ENCODE measurements around the gene NTN4.

NTN4 gene

DNA sequence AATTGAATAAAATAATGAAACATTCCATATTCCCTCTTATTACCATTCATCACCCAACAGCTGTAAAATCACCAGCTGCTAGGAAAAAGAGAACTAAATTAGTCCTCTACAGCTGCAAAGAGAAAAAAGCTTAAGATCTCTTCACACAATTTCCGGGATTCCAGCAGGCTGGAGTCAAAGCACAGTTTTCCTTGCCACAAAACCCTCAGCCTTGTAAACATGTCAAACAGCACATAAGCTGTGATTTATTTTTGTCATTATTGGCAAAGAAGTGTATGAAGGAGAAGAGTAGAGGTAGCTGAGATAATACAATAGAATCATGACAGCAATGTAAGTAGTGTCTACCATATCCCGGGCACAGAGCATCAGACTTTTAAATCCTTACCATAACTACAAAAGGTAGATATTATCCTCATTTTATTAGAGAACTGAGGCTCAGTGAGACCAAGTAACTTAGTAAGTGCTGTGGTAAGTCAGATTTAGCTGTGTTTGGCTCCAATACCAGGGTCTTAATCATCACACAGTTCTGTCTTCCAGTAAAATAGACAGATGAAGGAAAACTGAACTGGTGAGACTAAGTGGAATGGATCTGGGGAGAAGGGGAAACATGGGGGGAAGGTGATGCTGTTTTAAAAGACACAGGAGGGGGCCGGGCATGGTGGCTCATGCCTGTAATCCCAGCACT is 57.3 kb downstream of the NTN4 start:
- no peak overlapping the region for H3K56ac ChIP-seq (ENCODE audit: low read length)
- no CpG with 5 or more reads among the region's 3 CpGs for whole genome bisulfite sequencing (ENCODE audit: extremely low coverage, insufficient coverage, low lambda C conversion rate)
- H3K27me3 ChIP-seq (ENCODE audit: insufficient read depth, low read length, poor library complexity) = no peaks in the 10 kb centered on the region
- peak overlapping the region; percentile 28 for H4K8ac ChIP-seq (ENCODE audit: low read depth, low read length)
- no peak overlapping the region for H2AK5ac ChIP-seq (ENCODE audit: low read length)
- no peaks in the 10 kb centered on the region for H3K79me1 ChIP-seq (ENCODE audit: low read length)
- H3K23ac ChIP-seq (ENCODE audit: low read length) = no peak overlapping the region
- no peak for DNase-seq
- no peak overlapping the region for H3K27ac ChIP-seq (ENCODE audit: low read depth, low read length)
- H3K4ac ChIP-seq (ENCODE audit: low read depth, low read length) = no peak overlapping the region
- no peaks in the 10 kb centered on the region for H3K4me1 ChIP-seq (ENCODE audit: control insufficient read depth, low read depth, low read length)
- no peak overlapping the region for H3K4me3 ChIP-seq (ENCODE audit: low read length)
- no peak overlapping the region for H4K5ac ChIP-seq (ENCODE audit: low read length)
- no peaks in the 10 kb centered on the region for H3K36me3 ChIP-seq (ENCODE audit: control insufficient read depth, insufficient read depth, low read length)
- no peak overlapping the region for H2BK5ac ChIP-seq (ENCODE audit: low read length)
- no peak overlapping the region for H3K18ac ChIP-seq (ENCODE audit: low read length)
- H3K79me2 ChIP-seq (ENCODE audit: control insufficient read depth, insufficient read depth, low read length) = no peaks in the 10 kb centered on the region
- no peak overlapping the region for H2BK15ac ChIP-seq (replicated peaks; ENCODE audit: low read depth)
- H2BK120ac ChIP-seq (ENCODE audit: low read depth, low read length) = no peak overlapping the region
- no peak overlapping the region for H3K4me2 ChIP-seq (ENCODE audit: low read length)
- no peak overlapping the region for H3K9ac ChIP-seq (ENCODE audit: low read length)

DNA sequence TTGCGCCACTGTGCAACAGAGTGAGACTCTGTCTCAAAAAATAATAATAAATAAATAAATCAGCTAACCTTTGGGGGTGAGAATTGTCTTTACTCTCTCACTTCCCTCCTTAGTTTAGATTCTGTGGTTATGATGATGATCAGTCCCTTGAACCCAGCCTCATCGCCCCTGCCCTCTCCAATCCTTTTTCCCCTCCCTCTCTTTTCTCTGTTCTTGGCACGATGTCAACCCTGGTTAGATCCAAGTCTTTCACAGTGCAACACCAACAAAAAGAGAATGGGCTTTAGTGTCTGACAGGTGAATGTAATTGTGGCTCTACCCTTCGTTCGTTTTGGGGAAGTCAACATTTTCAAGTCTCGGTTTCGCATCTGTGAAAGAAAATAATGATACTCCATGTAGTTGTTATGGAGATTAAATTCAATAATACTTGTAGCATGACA is 59.0 kb downstream of the NTN4 start:
- Histone ChIP-seq H3K27ac (ENCODE audit: low read depth, low read length) (no peak overlapping the region), H3K4me2 (ENCODE audit: low read length) (no peak overlapping the region), H3K9ac (ENCODE audit: low read length) (no peak overlapping the region), H2AK5ac (ENCODE audit: low read length) (no peak overlapping the region), H3K79me2 (ENCODE audit: control insufficient read depth, insufficient read depth, low read length) (no peaks in the 10 kb centered on the region), H3K56ac (ENCODE audit: low read length) (no peak overlapping the region), H3K27me3 (ENCODE audit: insufficient read depth, low read length, poor library complexity) (no peaks in the 10 kb centered on the region), H2BK15ac (replicated peaks; ENCODE audit: low read depth) (no peak overlapping the region), H3K18ac (ENCODE audit: low read length) (no peak overlapping the region), H3K23ac (ENCODE audit: low read length) (no peak overlapping the region), H2BK120ac (ENCODE audit: low read depth, low read length) (no peak overlapping the region), H3K4me1 (ENCODE audit: control insufficient read depth, low read depth, low read length) (no peaks in the 10 kb centered on the region), H3K79me1 (ENCODE audit: low read length) (no peaks in the 10 kb centered on the region), H4K5ac (ENCODE audit: low read length) (no peak overlapping the region), H3K36me3 (ENCODE audit: control insufficient read depth, insufficient read depth, low read length) (no peaks in the 10 kb centered on the region), H3K4ac (ENCODE audit: low read depth, low read length) (no peak overlapping the region), H3K4me3 (ENCODE audit: low read length) (no peak overlapping the region), H4K8ac (ENCODE audit: low read depth, low read length) (no peak overlapping the region), H2BK5ac (ENCODE audit: low read length) (no peak overlapping the region)
- no CpG with 5 or more reads among the region's 7 CpGs for WGBS (ENCODE audit: extremely low coverage, insufficient coverage, low lambda C conversion rate)
- DNase-seq = no peak

DNA sequence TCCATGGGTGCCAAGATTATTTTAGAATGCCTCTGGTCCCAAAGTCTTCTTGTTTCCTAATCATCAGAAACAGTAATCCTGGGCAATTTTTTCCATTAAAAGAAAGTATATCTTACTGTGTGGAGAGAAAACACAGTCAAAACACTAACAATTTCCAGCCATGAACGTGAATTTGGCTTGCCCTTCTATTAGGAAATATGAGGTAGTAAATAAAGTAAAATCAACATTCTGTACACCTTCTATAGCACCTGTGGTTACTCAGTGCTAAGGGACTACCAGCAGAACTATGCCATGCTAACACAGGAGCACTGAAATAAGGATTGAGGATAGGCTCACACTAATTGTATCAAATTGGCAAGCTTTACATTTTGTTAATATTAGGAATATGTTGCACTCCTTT is 60.1 kb downstream of the NTN4 start:
- Histone ChIP-seq H3K4me3 (ENCODE audit: low read length) (no peak overlapping the region), H3K4ac (ENCODE audit: low read depth, low read length) (no peak overlapping the region), H2BK120ac (ENCODE audit: low read depth, low read length) (no peak overlapping the region), H3K79me2 (ENCODE audit: control insufficient read depth, insufficient read depth, low read length) (no peaks in the 10 kb centered on the region), H3K56ac (ENCODE audit: low read length) (no peak overlapping the region), H3K36me3 (ENCODE audit: control insufficient read depth, insufficient read depth, low read length) (no peaks in the 10 kb centered on the region), H2AK5ac (ENCODE audit: low read length) (no peak overlapping the region), H3K27me3 (ENCODE audit: insufficient read depth, low read length, poor library complexity) (no peaks in the 10 kb centered on the region), H3K23ac (ENCODE audit: low read length) (no peak overlapping the region), H2BK5ac (ENCODE audit: low read length) (no peak overlapping the region), H4K8ac (ENCODE audit: low read depth, low read length) (no peak overlapping the region), H3K4me2 (ENCODE audit: low read length) (no peak overlapping the region), H4K5ac (ENCODE audit: low read length) (no peak overlapping the region), H3K79me1 (ENCODE audit: low read length) (no peaks in the 10 kb centered on the region), H3K18ac (ENCODE audit: low read length) (no peak overlapping the region), H3K27ac (ENCODE audit: low read depth, low read length) (no peak overlapping the region), H3K9ac (ENCODE audit: low read length) (no peak overlapping the region), H2BK15ac (replicated peaks; ENCODE audit: low read depth) (no peak overlapping the region), H3K4me1 (ENCODE audit: control insufficient read depth, low read depth, low read length) (no peaks in the 10 kb centered on the region)
- DNase-seq = no peak
- no CpG with 5 or more reads among the region's 1 CpG for WGBS (ENCODE audit: extremely low coverage, insufficient coverage, low lambda C conversion rate)

DNA sequence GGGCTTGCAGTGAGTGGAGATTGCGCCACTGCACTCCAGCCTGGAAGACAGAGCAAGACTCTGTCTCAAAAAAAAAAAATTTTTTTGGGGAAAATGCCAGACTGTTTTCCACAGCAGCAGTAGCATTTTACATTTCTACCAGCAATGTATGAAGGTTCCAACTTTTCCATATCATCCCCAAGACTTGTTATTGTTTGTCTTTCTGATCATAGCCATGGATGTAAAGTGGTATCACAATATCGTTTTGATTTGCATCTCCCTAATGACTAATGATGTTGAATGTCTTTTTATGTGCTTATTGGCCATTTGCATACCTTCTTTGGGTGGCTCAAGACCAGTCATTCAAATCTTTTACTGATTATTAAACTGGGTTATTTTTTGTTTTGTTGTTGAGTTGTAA is 63.7 kb downstream of the NTN4 start:
- Histone ChIP-seq H3K4me3 (ENCODE audit: low read length) (no peak overlapping the region), H2AK5ac (ENCODE audit: low read length) (no peak overlapping the region), H3K56ac (ENCODE audit: low read length) (no peak overlapping the region), H3K18ac (ENCODE audit: low read length) (no peak overlapping the region), H3K23ac (ENCODE audit: low read length) (no peak overlapping the region), H2BK120ac (ENCODE audit: low read depth, low read length) (no peak overlapping the region), H2BK15ac (replicated peaks; ENCODE audit: low read depth) (no peak overlapping the region), H3K27ac (ENCODE audit: low read depth, low read length) (no peak overlapping the region), H3K4me2 (ENCODE audit: low read length) (no peak overlapping the region), H3K4ac (ENCODE audit: low read depth, low read length) (no peak overlapping the region), H3K36me3 (ENCODE audit: control insufficient read depth, insufficient read depth, low read length) (no peaks in the 10 kb centered on the region), H3K4me1 (ENCODE audit: control insufficient read depth, low read depth, low read length) (no peaks in the 10 kb centered on the region), H4K5ac (ENCODE audit: low read length) (no peak overlapping the region), H3K79me1 (ENCODE audit: low read length) (no peaks in the 10 kb centered on the region), H3K79me2 (ENCODE audit: control insufficient read depth, insufficient read depth, low read length) (no peaks in the 10 kb centered on the region), H4K8ac (ENCODE audit: low read depth, low read length) (no peak overlapping the region), H3K27me3 (ENCODE audit: insufficient read depth, low read length, poor library complexity) (no peaks in the 10 kb centered on the region), H3K9ac (ENCODE audit: low read length) (no peak overlapping the region), H2BK5ac (ENCODE audit: low read length) (no peak overlapping the region)
- DNase-seq = no peak
- no CpG with 5 or more reads among the region's 2 CpGs for WGBS (ENCODE audit: extremely low coverage, insufficient coverage, low lambda C conversion rate)

DNA sequence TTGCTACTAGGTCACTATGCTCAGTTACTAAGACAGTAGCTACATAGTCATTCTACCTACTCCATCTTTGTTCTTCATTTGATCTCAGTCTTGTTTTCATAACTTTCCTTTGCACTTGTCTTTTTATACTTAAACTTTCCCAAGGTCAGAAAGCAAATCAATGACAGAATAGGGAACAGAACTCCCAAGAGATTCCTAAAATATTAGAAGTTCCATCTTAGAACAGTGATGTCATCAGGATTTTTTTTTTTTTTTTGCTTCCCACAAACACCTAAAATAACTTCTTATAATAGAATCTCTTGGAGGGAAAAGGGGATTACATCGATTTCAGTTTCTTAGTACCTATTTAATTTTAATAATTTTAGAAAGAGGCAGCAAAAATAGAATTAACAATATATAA is 65.8 kb downstream of the NTN4 start:
- no peak overlapping the region for H3K9ac ChIP-seq (ENCODE audit: low read length)
- H3K79me1 ChIP-seq (ENCODE audit: low read length) = no peaks in the 10 kb centered on the region
- no peak overlapping the region for H3K27ac ChIP-seq (ENCODE audit: low read depth, low read length)
- no peak overlapping the region for H2BK120ac ChIP-seq (ENCODE audit: low read depth, low read length)
- H3K27me3 ChIP-seq (ENCODE audit: insufficient read depth, low read length, poor library complexity) = no peaks in the 10 kb centered on the region
- no peak overlapping the region for H3K4me3 ChIP-seq (ENCODE audit: low read length)
- H3K56ac ChIP-seq (ENCODE audit: low read length) = no peak overlapping the region
- no peaks in the 10 kb centered on the region for H3K36me3 ChIP-seq (ENCODE audit: control insufficient read depth, insufficient read depth, low read length)
- H2BK5ac ChIP-seq (ENCODE audit: low read length) = no peak overlapping the region
- H3K18ac ChIP-seq (ENCODE audit: low read length) = no peak overlapping the region
- no peak overlapping the region for H2BK15ac ChIP-seq (replicated peaks; ENCODE audit: low read depth)
- no peak overlapping the region for H3K4me2 ChIP-seq (ENCODE audit: low read length)
- H4K8ac ChIP-seq (ENCODE audit: low read depth, low read length) = no peak overlapping the region
- H3K23ac ChIP-seq (ENCODE audit: low read length) = no peak overlapping the region
- no peak for DNase-seq
- H3K4me1 ChIP-seq (ENCODE audit: control insufficient read depth, low read depth, low read length) = no peaks in the 10 kb centered on the region
- no peaks in the 10 kb centered on the region for H3K79me2 ChIP-seq (ENCODE audit: control insufficient read depth, insufficient read depth, low read length)
- no peak overlapping the region for H3K4ac ChIP-seq (ENCODE audit: low read depth, low read length)
- no peak overlapping the region for H4K5ac ChIP-seq (ENCODE audit: low read length)
- no peak overlapping the region for H2AK5ac ChIP-seq (ENCODE audit: low read length)
- WGBS (ENCODE audit: extremely low coverage, insufficient coverage, low lambda C conversion rate) = no CpG with 5 or more reads among the region's 1 CpG
